ENCODE data around the gene RRM2.

Gene RRM2

GRCh38 chr2:10122500-10123280 is at the start of gene RRM2:
TSS of gene RRM2 (plus strand) at chr2:10122739. CDS start at chr2:10122799, 60 bp downstream.
- Histone ChIP-seq H3K9me3 (ENCODE audit: control insufficient read depth, low read length) (no peaks in the 10 kb centered on the region), H3K4me1 (ENCODE audit: control insufficient read depth, insufficient read depth, low read length) (peaks cover 42% of the 10 kb centered on the region), H3K27me3 (replicated peaks; ENCODE audit: control insufficient read depth, insufficient read depth, low read length) (no peaks in the 10 kb centered on the region), H3K4me3 (ENCODE audit: low read length) (peak within 1 kb of the TSS; percentile 83), H3K36me3 (ENCODE audit: control insufficient read depth, insufficient read depth, low read length, severe bottlenecking) (no peaks in the 10 kb centered on the region), H3K9ac (ENCODE audit: low read length) (no peak within 1 kb of the TSS)
- DNase-seq (ENCODE audit: low read depth) = peak; percentile 96

GRCh38 chr2:10073706-10074105 is 48.8 kb upstream of the RRM2 start:
- Histone ChIP-seq H3K27me3 (replicated peaks; ENCODE audit: control insufficient read depth, insufficient read depth, low read length) (peaks cover 46% of the 10 kb centered on the region), H3K36me3 (ENCODE audit: control insufficient read depth, insufficient read depth, low read length, severe bottlenecking) (no peaks in the 10 kb centered on the region), H3K4me1 (ENCODE audit: control insufficient read depth, insufficient read depth, low read length) (peaks cover under 1% of the 10 kb centered on the region), H3K9me3 (ENCODE audit: control insufficient read depth, low read length) (no peaks in the 10 kb centered on the region), H3K4me3 (ENCODE audit: low read length) (no peak overlapping the region), H3K9ac (ENCODE audit: low read length) (no peak overlapping the region)
- DNase-seq (ENCODE audit: low read depth) = no peak

GRCh38 chr2:10075101-10075500 is 47.4 kb upstream of the RRM2 start:
- H3K9ac ChIP-seq (ENCODE audit: low read length) = no peak overlapping the region
- no peak for DNase-seq (ENCODE audit: low read depth)
- H3K9me3 ChIP-seq (ENCODE audit: control insufficient read depth, low read length) = no peaks in the 10 kb centered on the region
- H3K27me3 ChIP-seq (replicated peaks; ENCODE audit: control insufficient read depth, insufficient read depth, low read length) = peaks cover 47% of the 10 kb centered on the region
- H3K4me3 ChIP-seq (ENCODE audit: low read length) = no peak overlapping the region
- H3K4me1 ChIP-seq (ENCODE audit: control insufficient read depth, insufficient read depth, low read length) = peaks cover 7% of the 10 kb centered on the region
- no peaks in the 10 kb centered on the region for H3K36me3 ChIP-seq (ENCODE audit: control insufficient read depth, insufficient read depth, low read length, severe bottlenecking)

GRCh38 chr2:10075571-10076209 is 46.8 kb upstream of the RRM2 start:
- H3K4me3 ChIP-seq (ENCODE audit: low read length) = no peak overlapping the region
- H3K27me3 ChIP-seq (replicated peaks; ENCODE audit: control insufficient read depth, insufficient read depth, low read length) = peaks cover 47% of the 10 kb centered on the region
- peaks cover 7% of the 10 kb centered on the region for H3K4me1 ChIP-seq (ENCODE audit: control insufficient read depth, insufficient read depth, low read length)
- H3K36me3 ChIP-seq (ENCODE audit: control insufficient read depth, insufficient read depth, low read length, severe bottlenecking) = no peaks in the 10 kb centered on the region
- no peak for DNase-seq (ENCODE audit: low read depth)
- no peaks in the 10 kb centered on the region for H3K9me3 ChIP-seq (ENCODE audit: control insufficient read depth, low read length)
- H3K9ac ChIP-seq (ENCODE audit: low read length) = no peak overlapping the region

- no peak for DNase-seq (ENCODE audit: low read depth)
- Histone ChIP-seq H3K27me3 (replicated peaks; ENCODE audit: control insufficient read depth, insufficient read depth, low read length) (peaks cover 47% of the 10 kb centered on the region), H3K9ac (ENCODE audit: low read length) (no peak overlapping the region), H3K36me3 (ENCODE audit: control insufficient read depth, insufficient read depth, low read length, severe bottlenecking) (no peaks in the 10 kb centered on the region), H3K9me3 (ENCODE audit: control insufficient read depth, low read length) (no peaks in the 10 kb centered on the region), H3K4me1 (ENCODE audit: control insufficient read depth, insufficient read depth, low read length) (peaks cover 7% of the 10 kb centered on the region), H3K4me3 (ENCODE audit: low read length) (no peak overlapping the region)
Observed at GRCh38 chr2:10076511-10076910, 46.0 kb upstream of the RRM2 start.

- H3K9ac ChIP-seq (ENCODE audit: low read length) = no peak overlapping the region
- peaks cover 7% of the 10 kb centered on the region for H3K4me1 ChIP-seq (ENCODE audit: control insufficient read depth, insufficient read depth, low read length)
- H3K27me3 ChIP-seq (replicated peaks; ENCODE audit: control insufficient read depth, insufficient read depth, low read length) = peaks cover 47% of the 10 kb centered on the region
- no peak for DNase-seq (ENCODE audit: low read depth)
- H3K9me3 ChIP-seq (ENCODE audit: control insufficient read depth, low read length) = no peaks in the 10 kb centered on the region
- no peaks in the 10 kb centered on the region for H3K36me3 ChIP-seq (ENCODE audit: control insufficient read depth, insufficient read depth, low read length, severe bottlenecking)
- no peak overlapping the region for H3K4me3 ChIP-seq (ENCODE audit: low read length)
Observed at GRCh38 chr2:10076988-10077527, 45.5 kb upstream of the RRM2 start.

GRCh38 chr2:10078001-10078400 is 44.5 kb upstream of the RRM2 start:
- H3K36me3 ChIP-seq (ENCODE audit: control insufficient read depth, insufficient read depth, low read length, severe bottlenecking) = no peaks in the 10 kb centered on the region
- H3K9ac ChIP-seq (ENCODE audit: low read length) = no peak overlapping the region
- H3K9me3 ChIP-seq (ENCODE audit: control insufficient read depth, low read length) = no peaks in the 10 kb centered on the region
- H3K27me3 ChIP-seq (replicated peaks; ENCODE audit: control insufficient read depth, insufficient read depth, low read length) = peaks cover 50% of the 10 kb centered on the region
- no peak overlapping the region for H3K4me3 ChIP-seq (ENCODE audit: low read length)
- peaks cover 7% of the 10 kb centered on the region for H3K4me1 ChIP-seq (ENCODE audit: control insufficient read depth, insufficient read depth, low read length)
- no peak for DNase-seq (ENCODE audit: low read depth)

- DNase-seq (ENCODE audit: low read depth) = no peak
- no peaks in the 10 kb centered on the region for H3K36me3 ChIP-seq (ENCODE audit: control insufficient read depth, insufficient read depth, low read length, severe bottlenecking)
- H3K4me3 ChIP-seq (ENCODE audit: low read length) = peak overlapping the region; percentile 74
- H3K27me3 ChIP-seq (replicated peaks; ENCODE audit: control insufficient read depth, insufficient read depth, low read length) = peaks cover 50% of the 10 kb centered on the region
- no peaks in the 10 kb centered on the region for H3K9me3 ChIP-seq (ENCODE audit: control insufficient read depth, low read length)
- H3K9ac ChIP-seq (ENCODE audit: low read length) = peak overlapping the region; percentile 2
- peaks cover 7% of the 10 kb centered on the region for H3K4me1 ChIP-seq (ENCODE audit: control insufficient read depth, insufficient read depth, low read length)
Observed at GRCh38 chr2:10078704-10079265, 43.8 kb upstream of the RRM2 start.

GRCh38 chr2:10079266-10079869 is 43.2 kb upstream of the RRM2 start:
- Histone ChIP-seq H3K36me3 (ENCODE audit: control insufficient read depth, insufficient read depth, low read length, severe bottlenecking) (no peaks in the 10 kb centered on the region), H3K9me3 (ENCODE audit: control insufficient read depth, low read length) (no peaks in the 10 kb centered on the region), H3K4me3 (ENCODE audit: low read length) (peak overlapping the region; percentile 74), H3K27me3 (replicated peaks; ENCODE audit: control insufficient read depth, insufficient read depth, low read length) (peaks cover 52% of the 10 kb centered on the region), H3K4me1 (ENCODE audit: control insufficient read depth, insufficient read depth, low read length) (peaks cover 7% of the 10 kb centered on the region), H3K9ac (ENCODE audit: low read length) (peak overlapping the region; percentile 2)
- peak; percentile 80 for DNase-seq (ENCODE audit: low read depth)

- Histone ChIP-seq H3K9ac (ENCODE audit: low read length) (peak within 1 kb of the TSS; percentile 2), H3K36me3 (ENCODE audit: control insufficient read depth, insufficient read depth, low read length, severe bottlenecking) (no peaks in the 10 kb centered on the region), H3K4me1 (ENCODE audit: control insufficient read depth, insufficient read depth, low read length) (peaks cover 7% of the 10 kb centered on the region), H3K9me3 (ENCODE audit: control insufficient read depth, low read length) (peaks cover under 1% of the 10 kb centered on the region), H3K4me3 (ENCODE audit: low read length) (peak within 1 kb of the TSS; percentile 74), H3K27me3 (replicated peaks; ENCODE audit: control insufficient read depth, insufficient read depth, low read length) (peaks cover 53% of the 10 kb centered on the region)
- DNase-seq (ENCODE audit: low read depth) = peak; percentile 67
Observed at GRCh38 chr2:10079870-10080535, 42.5 kb upstream of the RRM2 start, which contains the start of gene CYS1. TSS of gene CYS1 (minus strand) at chr2:10080411. CDS start at chr2:10080223, 188 bp downstream.
